SIG-M5 treated with dmso at 0.1 percent for 504 hours (cell line): Measurements from ENCODE around the gene CPNE6.
"Not testable (repeated sequence)": the region's sequence is repeated elsewhere in the genome, so short reads cannot be mapped to it uniquely, and the experiment has no call there.

Source experiments
- DNase-seq: peaks from one replicate; lab custom pipeline; 2025; ENCODE audit not compliant: unreplicated experiment; lab: John Stamatoyannopoulos, UW

Gene CPNE6

DNA sequence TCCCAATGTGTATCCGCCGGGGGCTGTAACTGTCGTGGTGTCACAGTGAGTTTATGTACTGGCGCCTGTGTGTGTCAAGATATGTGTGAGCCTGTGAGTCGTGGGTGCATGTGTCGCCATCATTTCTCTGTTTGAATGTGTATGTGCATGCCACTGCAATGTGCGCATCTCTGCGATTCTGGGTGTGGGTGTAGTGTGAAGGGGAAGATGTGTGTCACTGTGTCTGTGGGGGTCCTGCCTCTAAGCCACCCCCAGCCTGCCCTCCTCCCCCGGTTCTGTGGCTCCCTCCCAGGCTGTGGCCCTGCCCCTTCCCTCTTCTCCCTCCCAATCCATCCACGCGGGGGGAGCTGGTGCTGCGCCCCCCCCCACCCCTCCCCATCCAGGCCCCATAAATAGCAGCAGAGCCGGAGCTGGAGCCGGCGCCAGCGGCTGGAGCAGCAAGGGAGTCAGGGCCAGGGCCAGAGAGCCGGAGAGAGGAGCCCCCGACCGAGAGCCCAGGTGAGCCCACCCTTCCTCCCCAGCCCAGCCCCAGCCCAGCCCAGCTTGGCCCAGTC lies at the start of gene CPNE6:
Gene CPNE6, plus strand, starts transcription at position 419 of the 554 bp plus-strand sequence. CDS start 1,375 bp downstream, outside the sequence.
- no peak for DNase-seq

DNA sequence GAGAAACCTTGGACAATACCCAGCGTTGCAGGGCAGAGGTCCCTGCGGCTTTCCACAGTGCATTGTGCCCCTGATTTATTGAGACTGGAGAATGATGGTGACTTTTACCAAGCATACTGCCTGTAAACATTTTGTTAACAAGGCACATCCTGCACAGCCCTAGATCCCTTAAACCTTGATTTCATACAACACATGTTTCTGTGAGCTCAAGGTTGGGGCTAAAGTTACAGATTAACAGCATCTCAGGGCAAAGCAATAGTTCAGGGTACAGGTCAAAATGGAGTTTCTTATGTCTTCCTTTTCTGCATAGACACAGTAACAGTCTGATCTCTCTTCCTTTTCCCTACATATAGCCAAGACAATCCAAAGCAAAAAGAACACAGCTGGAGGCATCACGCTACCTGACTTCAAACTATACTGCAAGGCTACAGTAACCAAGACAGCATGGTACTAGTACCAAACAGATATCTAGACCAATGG lies 46.4 kb upstream of the CPNE6 start:
- DNase-seq, result not testable (repeated sequence)

DNA sequence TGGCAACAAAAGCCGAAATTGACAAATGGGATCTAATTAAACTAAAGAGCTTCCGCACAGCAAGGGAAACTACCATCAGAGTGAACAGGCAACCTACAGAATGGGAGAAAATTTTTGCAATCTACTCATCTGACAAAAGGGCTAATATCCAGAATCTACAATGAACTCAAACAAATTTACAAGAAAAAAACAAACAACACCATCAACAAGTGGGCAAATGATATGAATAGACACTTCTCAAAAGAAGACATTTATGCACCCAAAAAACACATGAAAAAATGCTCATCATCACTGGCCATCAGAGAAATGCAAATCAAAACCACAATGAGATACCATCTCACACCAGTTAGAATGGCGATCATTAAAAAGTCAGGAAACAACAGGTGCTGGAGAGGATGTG lies 41.7 kb upstream of the CPNE6 start:
- DNase-seq, result not testable (repeated sequence)

- not testable (repeated sequence) for DNase-seq
Observed at GRCh38 chr14:24031331-24031730, 40.0 kb upstream of the CPNE6 start.

- DNase-seq, result peak; percentile 83
Observed at GRCh38 chr14:24032727-24033418, 38.5 kb upstream of the CPNE6 start.

DNA sequence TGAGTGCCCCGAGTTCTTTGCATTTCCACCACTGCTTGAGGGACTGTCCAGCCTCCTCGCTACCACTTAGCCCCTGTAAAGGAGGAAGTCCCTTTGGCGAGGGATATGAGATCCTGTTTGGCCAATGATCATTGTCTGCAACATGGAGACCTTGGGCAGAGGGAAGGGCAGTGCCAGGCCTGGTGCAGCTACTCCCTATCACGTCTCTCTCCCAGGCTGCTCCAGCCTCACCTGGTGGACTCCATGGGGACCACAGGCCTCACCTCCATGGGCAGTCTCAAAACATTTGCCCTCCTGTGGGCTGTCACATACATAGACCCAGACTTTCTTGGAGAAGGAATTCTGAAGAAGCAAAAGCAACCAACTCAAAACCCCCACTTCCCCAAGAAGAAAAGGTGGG lies 35.6 kb upstream of the CPNE6 start:
- DNase-seq, result not testable (repeated sequence)

- peak; percentile 75 for DNase-seq
Observed at GRCh38 chr14:24036169-24036962, 35.0 kb upstream of the CPNE6 start.

- not testable (repeated sequence) for DNase-seq
Observed at GRCh38 chr14:24036963-24037657, 34.3 kb upstream of the CPNE6 start.

- no peak for DNase-seq
Observed at GRCh38 chr14:24037658-24038037, 33.7 kb upstream of the CPNE6 start.

- no peak for DNase-seq
Observed at GRCh38 chr14:24038686-24039085, 32.7 kb upstream of the CPNE6 start.

- no peak for DNase-seq
Observed at GRCh38 chr14:24040692-24041091, 30.7 kb upstream of the CPNE6 start.

DNA sequence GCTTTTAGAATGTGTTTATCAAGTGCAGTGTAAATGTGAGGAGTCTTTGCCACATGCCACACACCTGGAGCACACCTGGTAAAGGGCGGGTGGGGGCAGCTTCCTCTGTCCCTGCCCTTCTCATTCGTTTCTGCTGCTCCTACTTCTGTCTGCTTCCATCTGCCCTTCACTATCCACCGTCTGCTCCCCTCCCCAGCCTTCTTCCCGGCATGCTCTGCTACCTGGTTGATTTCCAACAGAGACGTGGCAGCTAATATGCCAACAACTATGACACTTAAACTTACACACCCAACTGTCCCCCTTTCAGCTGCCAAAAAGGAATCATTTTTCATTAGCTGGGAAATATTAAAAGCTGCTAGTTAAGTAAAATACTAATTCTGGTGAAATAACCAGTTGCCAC lies 28.6 kb upstream of the CPNE6 start:
- no peak for DNase-seq

- DNase-seq, result peak; percentile 31
Observed at GRCh38 chr14:24049002-24049401, 22.4 kb upstream of the CPNE6 start.

DNA sequence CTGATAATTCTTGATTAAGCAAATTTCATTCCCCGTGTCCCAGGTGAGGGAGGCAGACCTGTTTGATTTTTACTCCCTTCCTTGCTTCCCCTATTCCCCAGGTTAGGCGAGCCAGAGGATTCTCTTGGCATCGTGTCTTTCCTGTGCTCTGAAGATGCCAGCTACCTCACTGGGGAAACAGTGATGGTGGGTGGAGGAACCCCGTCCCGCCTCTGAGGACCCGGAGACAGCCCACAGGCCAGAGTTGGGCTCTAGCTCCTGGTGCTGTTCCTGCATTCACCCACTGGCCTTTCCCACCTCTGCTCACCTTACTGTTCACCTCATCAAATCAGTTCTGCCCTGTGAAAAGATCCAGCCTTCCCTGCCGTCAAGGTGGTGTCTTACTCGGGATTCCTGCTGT lies 20.6 kb upstream of the CPNE6 start:
- not testable (repeated sequence) for DNase-seq

DNA sequence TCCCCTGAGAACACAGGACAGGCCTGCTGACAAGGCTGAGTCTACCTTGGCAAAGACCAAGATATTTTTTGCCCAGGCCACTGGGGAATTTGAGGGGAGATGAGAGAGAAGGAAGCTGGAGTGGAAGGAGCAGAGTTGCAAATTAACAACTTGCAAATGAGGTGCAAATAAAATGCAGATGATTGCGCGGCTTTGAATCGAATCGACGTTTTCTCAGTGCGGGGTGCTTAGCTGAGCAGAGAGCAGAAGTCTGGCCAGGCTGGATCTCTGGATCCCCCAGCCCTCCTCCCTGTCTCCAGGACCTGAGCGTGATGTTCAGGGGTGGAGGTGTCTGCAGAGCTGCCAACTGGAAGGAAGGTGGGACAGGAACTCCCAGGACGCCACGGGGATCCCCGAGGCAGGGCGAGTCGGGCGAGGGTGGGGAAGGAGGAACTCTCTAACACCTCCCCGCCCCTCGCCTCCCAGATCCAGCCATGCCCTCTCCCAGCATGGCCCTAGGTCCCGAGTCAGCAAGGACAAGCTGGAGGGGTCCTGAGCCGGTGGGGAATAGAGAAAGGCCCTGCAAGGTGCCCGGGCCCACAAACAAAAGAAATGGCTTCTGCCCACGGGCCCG lies 20.1 kb upstream of the CPNE6 start:
- DNase-seq, result no peak

GRCh38 chr14:24051789-24052655 lies 19.3 kb upstream of the CPNE6 start, which contains the start of gene CARMIL3:
Gene CARMIL3 (plus strand): TSS chr14:24052009. CDS start chr14:24052154, 145 bp downstream.
- peak; percentile 21 for DNase-seq

DNA sequence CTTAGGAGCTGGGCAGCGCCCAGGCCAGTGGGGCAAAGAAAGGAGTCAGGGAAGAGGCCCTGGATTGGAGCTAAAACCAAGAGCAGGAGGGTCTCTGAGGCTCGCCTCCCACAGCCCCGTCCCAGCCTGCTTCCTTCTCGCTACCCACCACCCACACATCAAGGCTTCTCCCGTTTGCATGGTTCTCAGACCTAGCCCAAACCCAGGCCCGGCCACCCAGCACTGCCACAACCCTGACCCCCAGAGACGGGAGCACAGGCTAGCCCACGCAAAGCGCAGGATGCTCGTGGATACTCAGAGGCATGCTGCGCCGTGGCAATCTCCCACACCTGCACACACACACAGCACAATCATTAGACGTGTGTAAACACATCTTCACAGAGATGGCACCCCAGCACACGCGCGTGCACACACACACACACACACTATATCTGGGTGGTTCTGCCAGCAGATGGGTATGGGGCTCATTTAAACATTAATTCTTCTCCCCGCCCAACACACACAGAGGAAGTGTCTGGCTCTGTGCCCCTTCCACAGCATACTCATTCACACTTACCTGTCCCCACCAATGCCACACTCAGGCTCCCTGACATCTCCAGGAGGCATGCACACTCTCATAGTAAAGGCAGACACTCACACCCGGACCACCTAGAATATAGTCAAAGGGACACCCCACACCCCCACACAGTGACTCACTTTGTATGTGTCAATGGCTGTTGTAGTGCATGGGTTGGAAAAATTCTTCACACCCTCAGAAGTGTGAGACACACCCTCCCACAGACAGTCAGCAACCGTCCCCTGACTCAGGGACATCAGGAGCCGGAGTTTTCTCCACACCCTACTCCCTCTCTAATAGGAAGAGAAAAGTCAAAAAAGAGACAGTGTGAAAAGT lies 18.5 kb upstream of the CPNE6 start:
- DNase-seq, result no peak

DNA sequence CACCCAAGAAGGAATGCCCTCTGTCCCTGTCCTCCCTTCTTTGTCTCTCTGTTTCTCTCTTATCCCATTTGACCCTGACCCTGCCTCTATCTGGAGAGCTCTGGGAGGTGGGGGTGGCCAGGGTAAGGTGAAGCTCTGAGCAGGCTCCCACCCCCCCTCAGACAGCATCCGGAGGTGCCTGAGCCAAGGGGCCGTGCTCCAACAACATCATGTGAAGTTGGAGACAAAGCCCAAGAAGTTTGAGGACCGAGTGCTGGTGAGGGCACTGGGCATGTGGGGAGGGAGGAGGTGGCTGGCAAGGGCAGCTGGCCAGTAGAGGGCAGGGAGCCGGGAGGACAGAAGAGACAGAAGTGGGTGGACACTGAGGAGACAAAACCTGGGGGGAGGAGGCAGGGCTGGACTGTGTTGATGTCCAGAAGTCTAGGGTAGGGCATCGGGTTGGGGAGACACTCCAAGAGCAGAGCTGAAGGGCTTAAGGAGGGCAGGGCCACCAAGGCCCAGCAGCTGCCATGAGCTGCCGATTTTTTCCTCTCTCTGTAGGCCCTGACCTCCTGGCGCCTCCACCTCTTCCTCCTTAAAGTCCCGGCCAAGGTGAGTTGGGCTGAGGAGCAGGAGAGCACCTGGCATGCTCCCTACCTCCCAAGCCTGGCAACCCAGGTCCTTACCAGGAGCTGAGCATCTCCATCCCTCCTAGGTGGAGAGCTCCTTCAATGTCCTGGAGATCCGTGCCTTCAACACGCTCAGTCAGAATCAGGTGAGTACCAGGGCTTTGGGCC lies 17.6 kb upstream of the CPNE6 start:
- no peak for DNase-seq
